Esophagus mucosa (tissue), 1 donor: ENCODE results near the gene SIK1. TPM values are rescaled to one million over a fixed set of nuclear protein-coding genes. Genes with fewer than 3 reads are reported as not detected.

ENCODE experiments used
- ATAC-seq: fragments of 200-7000 bp; cut with Tn5 transposase; one replicate; pipeline ENCODE4 v1.9.1; 2020
- total RNA-seq: library from RNA; stranded (reverse); gene quantifications from one replicate; pipeline ENCODE4 v1.2.4, GENCODE V29; 2023
- donor health status: DM: yes; HTN: yes; CAD: no.

The SIK1 gene
- total RNA-seq, 1 donor from 2014 or later, result 16.5 TPM

- no peak for ATAC-seq
These were observed 61.1 kb downstream of the SIK1 start for GRCh38 chr21:43365611-43366426.

DNA sequence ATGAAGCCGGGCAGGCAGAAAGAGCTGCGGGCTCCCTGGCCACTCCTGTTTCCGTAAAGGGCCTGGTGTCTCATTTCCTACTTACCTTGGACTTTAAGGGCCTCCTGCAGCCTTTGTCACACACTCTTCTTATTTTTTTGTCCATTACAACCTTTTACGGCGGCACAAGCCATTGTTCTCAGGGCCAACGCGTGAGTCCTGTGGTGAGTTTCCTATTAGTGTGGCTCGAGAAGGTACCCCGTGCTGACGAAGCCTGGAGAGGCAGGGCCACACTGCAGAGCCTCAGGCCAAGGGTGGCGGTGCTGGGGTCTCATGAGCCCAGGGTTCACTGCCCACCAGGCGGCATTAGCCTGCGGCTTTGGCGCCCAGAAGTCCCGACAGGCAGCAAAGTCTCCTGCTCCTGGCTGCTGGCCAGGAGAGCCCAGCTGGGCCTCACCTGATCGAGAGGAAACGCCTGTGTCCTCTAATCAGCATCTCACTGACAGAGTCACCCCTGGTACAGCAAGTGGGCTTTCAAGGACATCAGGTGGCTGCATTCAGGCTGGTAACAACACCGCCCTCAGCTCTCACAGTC is 62.0 kb downstream of the SIK1 start:
- ATAC-seq, result no peak

Other genes with a start within 250 kb of the SIK1 start
- gene HSF2BP, start 232.4 kb upstream of the SIK1 start, total RNA-seq, result 0.92 TPM
- 15.4 TPM for gene RRP1B, start 232.4 kb upstream of the SIK1 start, total RNA-seq